ENCODE results near the gene ATP2B2. TPM values are rescaled to one million over a fixed set of nuclear protein-coding genes. Genes with fewer than 3 reads are reported as not detected.
"Not testable (repeated sequence)": the region's sequence is repeated elsewhere in the genome, so short reads cannot be mapped to it uniquely, and the experiment has no call there.

The ATP2B2 gene
- polyA plus RNA-seq, 3 donors, result 0.41 to 0.74 (median 0.48) TPM

DNA sequence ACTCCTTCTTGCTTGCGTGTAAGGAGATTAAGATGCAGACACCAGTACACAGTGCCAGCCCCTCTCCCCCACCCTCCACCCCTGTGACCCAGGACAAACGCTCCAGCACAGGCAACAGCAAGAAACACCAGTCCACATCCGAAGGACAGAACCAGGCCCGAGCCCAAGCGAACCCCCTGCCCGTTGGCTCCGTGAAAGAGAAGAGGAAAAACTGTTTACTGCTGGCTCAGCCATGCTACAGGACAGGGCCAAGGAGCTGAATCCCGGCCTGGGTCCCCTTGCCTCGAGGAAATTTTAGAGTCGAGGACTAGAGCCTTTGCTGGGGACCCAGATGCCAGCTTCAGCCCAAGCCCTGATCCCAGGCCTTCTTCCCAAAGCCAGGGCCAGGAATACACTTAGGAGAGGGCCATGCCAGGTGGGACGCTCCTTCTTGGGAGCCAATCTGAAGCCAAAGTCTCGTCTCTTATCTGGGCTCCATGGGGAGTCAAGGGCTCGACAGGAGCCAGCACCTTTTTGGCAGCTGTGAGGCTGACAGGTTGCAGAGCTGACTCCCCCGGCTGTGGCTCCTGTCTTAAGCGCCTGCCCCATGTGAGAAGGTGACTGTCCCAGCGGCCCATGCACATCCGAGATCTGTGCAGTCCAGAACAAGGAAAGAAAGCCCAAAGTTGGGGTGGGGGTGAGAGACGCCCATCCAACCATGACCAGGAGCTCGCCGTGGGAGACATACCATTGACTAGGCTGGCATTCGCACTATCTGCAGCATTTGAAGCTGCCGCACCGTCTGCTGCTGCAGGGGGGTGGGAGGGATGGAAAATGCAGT is 120.6 kb downstream of the ATP2B2 start:
- no peak for DNase-seq

DNA sequence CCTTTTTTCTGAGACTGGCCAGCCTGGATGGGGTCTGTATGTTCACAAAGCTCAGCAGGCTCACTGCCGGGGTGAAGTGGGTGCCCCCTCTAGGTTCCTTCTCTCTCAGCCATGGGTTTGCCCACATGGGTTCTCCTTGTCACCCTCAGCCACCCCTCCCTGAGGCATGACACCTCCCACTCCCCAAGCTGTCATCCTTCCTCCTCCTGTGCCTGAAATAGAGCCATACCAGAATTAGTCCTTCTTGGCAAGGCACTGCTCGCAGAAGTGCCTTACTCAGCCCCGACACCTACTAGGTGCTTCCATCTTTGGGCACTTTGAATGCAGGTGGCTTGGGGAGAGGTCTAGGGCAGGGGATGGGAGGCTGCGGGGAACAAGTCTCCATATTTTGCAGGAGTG is 121.5 kb downstream of the ATP2B2 start:
- DNase-seq, result no peak

DNA sequence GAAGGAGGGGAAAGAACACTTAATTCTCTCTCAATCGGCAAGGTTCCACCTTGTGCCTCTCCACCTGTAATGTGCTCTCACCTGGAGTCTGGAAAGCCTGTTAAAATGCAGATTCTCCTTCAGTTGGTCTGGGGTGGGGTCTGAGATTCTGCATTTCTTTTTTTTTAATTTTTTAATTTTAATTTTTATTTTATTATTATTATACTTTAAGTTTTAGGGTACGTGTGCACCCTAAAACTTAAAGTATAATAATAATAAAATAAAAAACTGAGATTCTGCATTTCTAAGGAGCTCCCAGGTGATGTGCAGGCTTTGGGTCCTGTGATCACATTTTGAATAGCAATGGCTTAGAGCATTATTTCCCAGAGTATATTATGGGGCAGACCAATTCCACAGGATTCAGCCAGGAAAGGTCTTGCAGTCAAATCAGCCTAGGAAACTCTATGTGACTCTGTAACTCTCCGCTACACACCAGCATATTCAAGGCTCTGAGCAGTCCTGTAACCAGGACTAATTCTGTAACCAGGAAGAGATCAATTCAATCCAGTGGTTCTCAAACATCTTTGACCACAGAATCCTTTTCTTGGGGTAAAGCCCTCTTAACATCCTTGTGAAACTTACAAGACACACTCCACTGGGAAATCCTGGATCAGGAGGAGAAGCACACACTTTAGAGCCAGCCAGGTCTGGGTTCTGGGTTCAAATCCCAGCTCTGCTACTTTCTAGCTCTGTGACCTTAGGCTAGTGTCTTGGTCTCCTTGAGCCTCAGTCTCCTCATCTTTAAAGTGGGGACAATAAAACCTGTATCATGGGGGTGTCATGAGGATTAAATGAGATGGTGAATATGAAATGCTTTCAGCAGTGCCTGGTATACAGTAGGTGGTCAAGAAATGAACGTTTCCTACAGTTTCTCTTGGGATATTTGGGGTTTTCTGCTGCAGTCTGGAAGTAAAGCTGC is 122.2 kb downstream of the ATP2B2 start:
- no peak for DNase-seq

DNA sequence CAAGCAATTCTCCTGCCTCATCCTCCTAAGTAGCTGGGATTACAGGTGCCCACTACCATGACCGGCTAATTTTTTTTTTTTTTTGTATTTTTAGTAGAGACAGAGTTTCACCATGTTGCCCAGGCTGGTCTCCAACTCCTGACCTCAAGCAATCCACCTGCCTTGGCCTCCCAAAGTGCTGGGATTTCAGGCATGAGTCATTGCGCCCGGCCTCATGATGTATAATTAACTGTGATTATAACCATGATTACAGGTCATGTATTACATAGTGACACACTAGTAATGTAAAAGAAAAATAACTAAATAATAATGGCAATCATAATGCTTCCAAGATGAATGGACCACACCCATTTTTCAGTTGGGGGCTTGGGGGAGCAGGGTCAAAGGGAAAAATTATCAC is 122.9 kb downstream of the ATP2B2 start:
- DNase-seq, result not testable (repeated sequence)

DNA sequence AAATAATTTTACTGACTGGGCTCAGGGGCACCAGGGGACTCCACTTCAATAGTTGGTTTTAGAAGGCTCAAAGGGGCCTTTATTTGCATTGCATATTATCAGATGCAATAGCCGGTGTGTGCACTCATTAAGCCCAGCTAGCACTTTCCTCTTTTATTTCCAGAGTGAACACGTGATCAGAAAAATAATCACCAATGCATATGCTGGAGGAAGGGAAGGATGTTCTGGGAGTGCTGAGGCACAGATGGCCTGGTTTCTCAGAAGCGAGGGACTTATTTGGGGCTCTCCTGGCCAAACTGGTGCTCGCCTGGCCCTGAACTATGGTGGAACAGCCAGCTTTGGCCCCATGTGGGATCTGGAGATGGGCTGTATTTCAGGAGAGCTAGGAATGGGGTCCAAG is 124.0 kb downstream of the ATP2B2 start:
- no peak for DNase-seq

DNA sequence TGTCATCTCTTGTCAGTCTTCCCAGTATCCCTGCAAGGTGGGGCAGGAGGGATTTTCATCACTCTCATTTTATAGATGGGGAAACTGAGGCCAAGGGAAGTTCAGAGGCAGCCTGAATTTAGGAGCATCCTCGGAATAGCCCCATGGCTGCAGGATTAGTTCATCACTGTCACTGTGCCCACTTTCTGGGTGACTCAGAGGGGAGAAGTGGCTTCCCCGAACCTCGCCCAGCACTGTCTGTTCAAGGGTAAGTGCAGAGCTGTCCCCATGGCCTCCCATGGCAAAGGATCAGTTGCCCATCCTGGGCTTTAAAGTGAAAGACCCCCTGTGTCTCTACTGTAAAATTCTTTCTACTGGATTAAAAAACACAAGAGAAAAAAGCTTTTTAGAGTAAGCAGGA is 124.5 kb downstream of the ATP2B2 start:
- no peak for DNase-seq

DNA sequence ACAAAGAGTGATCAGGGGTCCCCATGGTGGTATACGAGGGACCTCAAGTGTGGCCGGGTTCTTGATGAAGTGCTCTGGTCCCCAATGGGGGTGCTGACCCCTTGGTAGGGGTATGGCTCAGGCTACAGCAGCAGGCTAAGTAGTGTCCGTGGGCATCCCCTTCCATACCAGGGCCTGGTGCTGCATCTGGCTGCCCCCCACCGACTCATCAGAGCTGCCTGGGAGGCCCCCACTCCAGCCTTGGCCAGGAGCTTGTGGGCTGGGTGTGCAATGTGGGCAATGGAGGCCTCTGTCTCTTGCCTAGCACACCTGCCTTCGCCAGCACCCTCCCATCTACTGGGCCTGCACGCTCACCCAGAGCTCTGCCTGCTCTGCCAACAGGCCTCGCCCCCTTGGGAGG is 125.4 kb downstream of the ATP2B2 start:
- DNase-seq, result no peak

DNA sequence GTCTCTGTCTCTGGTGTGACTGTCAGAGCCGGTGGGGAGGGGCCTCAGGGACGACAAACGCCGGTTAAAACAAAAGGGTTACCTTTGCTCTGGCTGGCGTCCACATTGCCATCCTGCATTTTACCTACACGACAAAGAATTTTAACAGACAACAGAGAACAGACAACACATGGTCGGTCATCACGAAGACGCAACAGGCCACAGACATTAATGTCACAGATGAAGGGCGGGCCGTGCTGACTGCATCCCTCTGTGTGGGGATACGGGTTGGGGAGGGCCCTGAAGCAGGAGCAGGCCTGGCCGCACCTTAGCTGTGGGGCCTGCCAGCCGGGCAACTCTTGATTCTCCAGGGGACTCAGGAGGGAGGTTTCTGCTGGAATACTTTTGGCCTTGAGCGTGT is 126.2 kb downstream of the ATP2B2 start:
- DNase-seq, result no peak

DNA sequence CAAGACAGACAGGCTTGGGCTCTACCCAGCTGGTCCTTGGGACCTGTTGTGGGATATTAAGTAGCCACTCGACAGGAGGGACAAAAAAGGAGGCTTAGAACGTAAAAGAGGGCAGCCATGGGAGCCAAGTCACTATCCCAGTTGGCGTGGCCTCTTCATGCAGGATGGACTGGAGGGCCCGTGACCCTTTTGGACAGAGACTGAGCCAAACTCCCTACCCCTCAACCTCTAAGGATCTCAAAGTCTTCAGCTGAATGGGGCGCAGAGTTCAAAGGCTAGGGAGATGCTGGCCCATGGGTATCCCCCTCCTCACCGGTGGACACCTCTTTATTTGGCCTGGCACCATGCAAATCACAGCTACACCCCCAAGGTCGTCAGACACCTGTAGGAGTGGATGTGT is 126.6 kb downstream of the ATP2B2 start:
- no peak for DNase-seq

DNA sequence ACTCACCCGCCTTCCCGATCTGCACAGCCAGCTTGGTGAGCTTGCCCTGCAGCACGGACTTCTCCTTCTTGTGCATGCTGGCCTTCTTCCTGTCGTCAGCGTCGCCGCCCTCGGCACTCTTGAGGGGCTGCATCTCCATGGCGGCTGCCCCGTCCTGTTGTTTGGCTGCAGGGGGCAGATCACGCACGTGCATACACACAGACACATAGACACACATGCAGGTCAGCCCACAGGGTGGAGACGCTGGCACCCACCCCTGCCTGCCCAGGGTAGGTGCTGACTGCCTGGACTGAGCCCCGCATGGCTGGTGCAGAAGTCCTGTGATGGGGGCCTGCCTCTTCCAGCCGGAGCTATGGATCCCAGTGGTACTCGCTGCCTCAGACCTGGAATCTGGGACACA is 127.1 kb downstream of the ATP2B2 start:
- no peak for DNase-seq

DNA sequence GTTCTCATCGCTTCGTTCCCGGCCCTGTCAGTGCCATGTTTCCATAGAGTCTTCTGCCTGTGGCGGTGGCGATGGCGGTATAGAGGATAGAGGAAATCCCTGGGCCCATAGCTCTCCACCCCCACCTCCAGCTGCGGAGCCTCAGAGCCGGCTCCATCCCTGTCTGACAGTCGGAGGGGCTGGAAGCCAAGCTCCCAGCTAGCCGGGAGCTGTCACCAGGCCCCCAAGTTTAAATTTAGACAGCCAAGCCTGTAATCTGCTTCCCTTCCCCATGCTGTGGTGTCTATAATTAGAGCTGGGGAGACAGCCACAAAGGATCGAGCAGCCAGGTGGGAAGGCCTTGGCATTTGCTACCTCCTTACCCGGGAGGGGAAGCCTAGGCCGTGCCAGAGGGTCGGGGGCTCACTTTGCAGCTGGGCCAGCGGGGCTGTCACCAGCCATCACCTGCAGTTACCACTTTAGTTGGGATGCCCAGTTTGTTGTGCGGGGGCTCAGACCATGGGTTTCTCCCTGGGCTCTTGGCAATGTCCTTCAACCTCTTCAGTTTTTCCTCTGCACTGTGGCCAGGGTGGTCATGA is 128.1 kb downstream of the ATP2B2 start:
- DNase-seq, result no peak

DNA sequence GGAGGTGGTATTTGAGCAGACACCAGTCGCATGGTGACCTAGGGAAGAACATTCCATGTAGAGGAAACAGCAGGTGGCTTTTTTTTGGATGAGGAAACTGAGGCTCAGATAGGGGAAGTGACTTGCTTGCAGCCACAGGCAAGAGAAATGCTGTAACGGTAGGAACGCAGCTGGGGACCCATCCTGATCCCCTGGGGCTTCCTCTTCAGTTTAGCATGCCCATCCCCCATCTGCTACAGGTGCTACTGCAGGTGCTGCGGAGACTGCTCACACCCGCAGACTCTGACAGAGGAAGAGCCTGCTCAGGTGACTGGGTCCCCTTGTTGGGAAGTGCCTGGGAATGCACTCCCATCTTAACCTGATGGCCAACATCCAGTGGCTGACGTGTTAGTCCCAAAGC is 129.0 kb downstream of the ATP2B2 start:
- no peak for DNase-seq

DNA sequence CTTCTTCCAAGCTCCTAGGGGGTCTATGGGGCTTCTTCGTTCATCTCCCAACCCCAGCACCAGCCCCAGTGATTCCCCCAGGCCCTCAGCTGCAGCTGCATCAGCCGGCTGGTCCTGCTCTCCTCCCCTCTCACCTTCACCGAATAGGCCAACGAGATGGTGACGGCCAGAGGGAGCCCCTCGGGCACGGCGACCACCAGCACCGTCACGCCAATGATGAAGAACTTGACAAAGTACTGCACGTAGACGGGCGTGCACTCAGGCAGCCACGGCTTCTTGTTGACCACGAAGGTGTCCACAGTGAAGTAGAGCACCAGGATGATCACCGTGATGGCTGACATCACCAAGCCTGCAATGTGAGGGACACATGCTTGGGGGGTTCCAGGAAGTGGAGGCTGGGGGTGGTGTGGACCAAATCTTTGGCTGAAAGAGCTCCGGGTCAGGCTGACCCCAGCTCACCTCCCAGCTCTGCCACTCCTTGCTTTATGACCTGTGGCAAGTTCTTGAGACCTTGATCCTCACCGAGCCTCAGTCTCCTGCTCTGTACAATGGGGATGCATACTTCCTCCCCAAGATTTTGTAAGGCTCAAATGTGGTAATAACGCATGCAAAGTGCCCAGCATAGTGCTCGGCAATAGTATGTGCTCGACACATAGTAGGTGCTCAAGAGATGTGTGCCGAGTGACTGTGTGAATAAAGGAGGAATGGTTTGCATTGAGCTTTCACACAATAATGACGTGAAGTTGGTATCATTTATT is 129.9 kb downstream of the ATP2B2 start:
- DNase-seq, result no peak

DNA sequence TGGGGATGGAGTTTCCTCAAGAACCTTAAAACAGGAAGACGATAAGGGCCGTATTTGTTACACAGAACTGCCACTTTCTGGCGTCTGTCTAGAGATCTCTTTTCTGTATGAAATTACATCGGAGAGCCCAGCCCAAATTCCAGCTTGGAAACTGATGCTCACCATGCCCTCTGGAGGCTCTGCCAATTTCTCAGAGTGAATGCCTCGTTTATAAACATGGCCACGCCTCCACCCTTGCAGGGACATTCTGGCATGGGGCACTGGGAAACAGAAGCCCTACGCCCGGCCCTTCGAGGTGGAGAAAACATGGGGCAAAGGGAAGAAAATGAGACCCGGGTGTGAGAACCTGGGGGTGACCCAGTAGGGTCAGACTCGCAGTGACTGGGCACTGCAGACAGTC is 131.1 kb downstream of the ATP2B2 start:
- no peak for DNase-seq

DNA sequence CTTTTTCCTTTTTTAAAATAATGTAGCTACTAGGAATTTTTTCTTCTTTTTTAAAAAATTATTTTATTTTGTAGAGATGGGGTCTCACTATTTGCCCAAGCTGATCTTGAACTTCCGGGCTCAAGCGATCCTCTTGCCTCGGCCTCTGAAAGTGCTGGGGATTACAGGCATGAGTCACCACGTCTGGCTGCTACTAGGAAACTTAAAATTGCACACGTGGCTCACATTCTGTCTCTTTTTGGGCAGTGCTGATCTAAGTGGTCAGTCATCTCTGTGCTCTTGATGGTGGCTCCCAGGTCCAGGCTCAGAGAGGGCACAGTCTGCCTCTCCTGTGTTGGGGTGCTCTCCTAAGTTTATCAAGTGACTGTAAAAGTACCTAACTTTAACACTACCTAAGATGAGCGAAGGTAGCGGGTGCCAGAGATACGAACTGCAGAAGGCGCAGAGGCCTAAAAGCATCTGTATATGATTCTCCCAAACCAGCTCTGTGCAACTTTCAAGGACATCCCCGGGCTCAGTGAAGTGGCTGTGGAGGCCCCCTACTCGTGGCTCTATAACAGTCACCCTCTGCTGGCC is 131.6 kb downstream of the ATP2B2 start:
- DNase-seq, result no peak

DNA sequence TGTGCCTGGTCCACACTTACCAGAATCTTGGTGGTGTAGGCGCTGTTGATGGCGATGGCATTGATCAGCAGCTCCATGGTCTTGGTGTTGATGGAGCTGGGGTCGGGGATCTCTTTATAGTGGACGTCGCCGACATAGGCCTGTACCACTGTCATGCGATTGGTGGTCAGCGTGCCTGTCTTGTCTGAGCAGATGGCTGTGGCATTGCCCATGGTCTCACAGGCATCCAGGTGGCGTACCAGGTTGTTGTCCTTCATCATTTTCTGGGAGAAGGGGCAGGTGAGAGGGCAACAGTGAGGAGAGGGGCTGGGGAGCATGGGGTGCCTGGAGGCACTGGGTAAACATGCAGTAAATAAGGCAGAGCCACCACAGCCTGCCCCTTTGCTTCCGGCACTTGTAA is 133.6 kb downstream of the ATP2B2 start:
- DNase-seq, result no peak

DNA sequence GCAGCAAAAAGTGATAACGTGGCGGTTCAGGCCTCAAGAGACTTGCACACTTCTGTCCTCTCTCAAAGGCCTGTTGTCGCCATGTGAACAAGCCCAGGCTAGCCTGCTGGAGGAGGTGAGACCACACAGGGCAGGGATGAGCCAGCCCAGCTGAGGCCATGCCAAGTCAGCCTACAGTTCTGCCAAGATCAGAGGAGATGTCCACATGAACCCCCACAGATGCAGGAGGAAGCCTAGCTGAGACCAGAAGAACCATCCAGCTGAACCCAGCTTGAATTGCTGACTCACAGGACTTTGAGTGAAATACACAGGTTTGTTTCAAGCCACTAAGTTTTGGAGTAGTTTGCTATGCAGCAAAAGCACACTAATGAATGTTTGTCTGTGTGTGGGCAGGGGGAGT is 134.2 kb downstream of the ATP2B2 start:
- DNase-seq, result no peak

DNA sequence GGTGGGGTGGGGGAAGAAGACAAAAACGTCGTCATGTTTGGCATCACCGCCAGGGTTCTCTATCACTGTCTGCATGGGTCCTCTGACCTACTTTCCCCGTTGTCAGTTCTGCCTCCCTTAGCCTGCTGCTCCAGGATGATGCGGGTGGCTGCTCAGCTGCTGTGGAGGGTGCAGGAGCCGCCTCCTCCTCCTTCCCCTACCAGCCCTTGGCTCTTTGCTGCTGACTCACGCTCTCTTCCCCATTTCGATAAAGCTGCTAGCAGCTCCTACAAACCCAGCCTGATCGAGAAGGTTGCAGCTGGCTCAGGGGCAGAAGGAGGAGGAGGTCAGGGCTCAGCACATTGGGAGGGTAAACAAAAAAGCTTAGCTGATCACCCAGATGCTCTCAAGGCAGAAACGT is 135.0 kb downstream of the ATP2B2 start:
- no peak for DNase-seq

DNA sequence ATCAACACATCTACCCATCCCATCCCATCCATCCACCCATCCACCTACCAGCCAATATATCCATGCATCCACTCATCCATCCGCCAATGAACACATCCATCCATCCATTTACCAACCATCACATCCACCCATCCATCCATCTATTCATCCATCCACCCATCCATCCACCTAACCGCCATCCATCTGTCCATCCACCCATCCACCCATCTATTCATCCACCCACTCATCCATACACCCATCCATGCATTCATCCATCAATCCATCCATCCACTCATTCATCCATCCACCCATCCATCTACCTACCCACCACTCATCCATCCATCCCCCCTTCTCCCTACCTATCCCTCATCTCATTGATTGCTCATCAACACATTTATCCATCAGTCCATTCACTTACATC is 136.9 kb downstream of the ATP2B2 start:
- DNase-seq, result no peak

DNA sequence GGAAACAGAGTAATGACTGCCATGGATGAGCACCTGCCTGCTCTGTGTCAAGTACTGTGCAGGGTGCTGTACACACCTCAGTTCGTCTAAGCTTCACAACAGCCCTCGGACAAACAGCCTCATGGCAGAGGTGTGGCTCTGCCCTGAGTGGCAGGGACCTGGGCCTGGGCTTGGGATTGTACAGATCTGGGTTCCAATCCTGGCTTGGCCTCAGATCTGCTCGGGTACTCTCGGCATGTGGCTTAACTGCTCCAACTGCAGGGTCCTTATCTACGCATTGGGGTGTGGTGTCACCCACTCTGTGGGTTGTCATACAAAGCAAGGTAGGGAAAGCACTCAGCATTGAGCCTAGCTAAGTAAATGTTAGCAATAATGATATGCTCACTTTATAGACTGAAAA is 137.9 kb downstream of the ATP2B2 start:
- no peak for DNase-seq

DNA sequence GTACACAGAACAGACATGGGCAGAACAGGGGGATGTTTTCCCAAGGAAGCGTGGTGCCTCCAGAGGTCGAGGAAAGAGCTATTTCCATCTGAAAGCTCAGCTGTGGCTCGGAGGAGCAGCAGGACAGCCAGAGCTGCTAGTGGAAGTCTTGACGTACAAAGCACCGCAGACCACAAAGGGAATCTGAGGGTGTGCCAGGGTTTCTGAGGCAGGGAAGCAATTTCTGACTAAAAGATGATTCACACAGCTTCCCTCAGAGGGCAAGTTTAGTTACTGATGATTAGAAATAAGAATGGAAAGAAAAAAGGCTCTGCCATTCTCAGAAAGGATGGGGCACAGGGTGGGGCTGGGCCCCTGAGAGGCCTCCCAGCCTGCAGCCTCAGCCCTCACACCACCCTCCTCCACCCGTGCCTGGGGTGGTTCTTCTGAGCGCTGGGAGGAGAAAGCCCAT is 138.7 kb downstream of the ATP2B2 start:
- DNase-seq, result no peak

DNA sequence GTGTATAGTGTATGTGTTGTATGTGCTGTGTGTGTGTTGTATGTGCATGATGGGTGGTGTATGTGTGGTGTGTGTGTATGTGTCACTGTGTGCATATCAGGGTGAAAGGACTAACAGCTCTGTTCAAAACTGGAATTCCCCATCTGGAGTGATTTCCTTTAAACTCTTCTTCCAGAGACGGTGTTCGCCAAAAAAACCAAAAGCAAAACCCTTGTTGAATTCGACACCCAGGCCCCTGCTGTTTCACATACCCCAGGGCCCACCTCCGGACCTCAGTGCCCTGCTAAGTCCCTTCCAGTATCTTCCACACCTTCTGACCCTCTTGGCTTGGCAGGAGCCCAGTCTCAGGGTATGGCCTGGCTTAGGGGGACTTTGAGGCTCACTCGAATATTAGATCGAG is 139.6 kb downstream of the ATP2B2 start:
- DNase-seq, result no peak
